ENCODE data around the gene ACER2.

GRCh38 chr9:19410594-19410993 lies 1.8 kb downstream of the ACER2 start:
- TF ChIP-seq POLR2A (IDR thresholded peaks at IDR 0.05; ENCODE audit: low read depth, low read length) (no peak), POLR2AphosphoS5 (IDR thresholded peaks at IDR 0.05; ENCODE audit: low read depth, low read length) (no peak), TAF1 (IDR thresholded peaks at IDR 0.05; ENCODE audit: borderline replicate concordance, low read depth, low read length) (no peak)
